ENCODE measurements around the gene GH1. TPM values are rescaled to one million over a fixed set of nuclear protein-coding genes. Genes with fewer than 3 reads are reported as not detected.
A peak's percentile ranks its signal among the peaks of the same experiment; 100 is the strongest.
"Not testable (repeated sequence)": the region's sequence is repeated elsewhere in the genome, so short reads cannot be mapped to it uniquely, and the experiment has no call there.

GH1 gene
- total RNA-seq, 1 experiment from 2014 or later, result not detected

DNA sequence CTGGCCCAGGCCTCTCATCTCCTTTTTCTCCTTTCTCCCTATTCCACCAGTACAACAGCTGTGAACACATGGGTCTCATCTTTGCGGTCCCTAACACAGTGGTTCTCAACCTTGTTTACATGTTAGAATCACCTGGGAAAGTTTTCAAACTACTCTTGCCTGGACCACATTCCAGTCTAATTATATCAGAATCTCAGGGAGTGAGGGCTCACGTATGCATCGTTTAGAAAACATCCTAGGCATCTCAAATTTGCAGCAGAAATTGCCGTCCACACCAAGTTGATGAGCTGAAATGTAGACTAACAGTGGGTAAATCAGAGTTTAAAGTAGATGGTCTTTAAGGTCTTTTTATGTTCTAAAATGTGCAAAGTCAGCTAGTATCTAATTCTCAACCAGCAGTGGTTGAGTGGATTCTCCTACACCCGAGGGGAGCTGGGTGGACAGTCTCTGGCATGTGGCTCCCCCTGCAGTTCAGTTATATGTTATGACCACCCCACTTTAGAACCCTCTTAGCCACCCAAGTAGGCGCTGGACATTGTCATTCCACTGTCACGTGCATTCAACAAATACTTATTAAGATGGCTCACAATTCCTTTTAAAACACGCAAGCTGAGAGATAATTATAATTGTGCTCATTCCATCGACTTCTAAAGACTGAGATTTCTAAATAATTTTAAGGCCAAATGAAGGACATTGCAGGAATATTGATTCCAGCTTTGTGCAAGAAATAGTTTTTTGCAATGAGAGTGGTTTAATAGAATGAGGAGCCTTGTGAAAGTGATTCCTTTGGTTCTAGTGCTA lies 48.9 kb downstream of the GH1 start:
- H3K27me3 Mint-ChIP-seq (ENCODE audit: insufficient read depth, unreplicated experiment); H3K36me3 Mint-ChIP-seq (ENCODE audit: insufficient read depth, unreplicated experiment); CTCF ChIA-PET; H3K4me1 Mint-ChIP-seq (ENCODE audit: insufficient read depth, unreplicated experiment); H3K9me3 Mint-ChIP-seq (ENCODE audit: unreplicated experiment); intact Hi-C loops (cut with micrococcal nuclease); H3K27ac Mint-ChIP-seq (ENCODE audit: low read depth, unreplicated experiment); H3K4me3 Mint-ChIP-seq (ENCODE audit: unreplicated experiment); DNase-seq (ENCODE audit: unreplicated experiment); BruUV-seq (replicated peaks); POLR2A ChIA-PET: not testable (repeated sequence)
- TF ChIP-seq, protein P1, sequence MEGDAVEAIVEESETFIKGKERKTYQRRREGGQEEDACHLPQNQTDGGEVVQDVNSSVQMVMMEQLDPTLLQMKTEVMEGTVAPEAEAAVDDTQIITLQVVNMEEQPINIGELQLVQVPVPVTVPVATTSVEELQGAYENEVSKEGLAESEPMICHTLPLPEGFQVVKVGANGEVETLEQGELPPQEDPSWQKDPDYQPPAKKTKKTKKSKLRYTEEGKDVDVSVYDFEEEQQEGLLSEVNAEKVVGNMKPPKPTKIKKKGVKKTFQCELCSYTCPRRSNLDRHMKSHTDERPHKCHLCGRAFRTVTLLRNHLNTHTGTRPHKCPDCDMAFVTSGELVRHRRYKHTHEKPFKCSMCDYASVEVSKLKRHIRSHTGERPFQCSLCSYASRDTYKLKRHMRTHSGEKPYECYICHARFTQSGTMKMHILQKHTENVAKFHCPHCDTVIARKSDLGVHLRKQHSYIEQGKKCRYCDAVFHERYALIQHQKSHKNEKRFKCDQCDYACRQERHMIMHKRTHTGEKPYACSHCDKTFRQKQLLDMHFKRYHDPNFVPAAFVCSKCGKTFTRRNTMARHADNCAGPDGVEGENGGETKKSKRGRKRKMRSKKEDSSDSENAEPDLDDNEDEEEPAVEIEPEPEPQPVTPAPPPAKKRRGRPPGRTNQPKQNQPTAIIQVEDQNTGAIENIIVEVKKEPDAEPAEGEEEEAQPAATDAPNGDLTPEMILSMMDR (IDR thresholded peaks at IDR 0.05; ENCODE audit: unreplicated experiment), result peak; percentile 15

Other genes with a start within 250 kb of the GH1 start
- 0.56 and 0.93 TPM in 2 replicates for gene LIMD2, start 218.7 kb downstream of the GH1 start, total RNA-seq (2022)
- gene STRADA, start 177.0 kb downstream of the GH1 start, total RNA-seq (2022), result 36.5 and 36.6 TPM in 2 replicates
- gene CCDC47, start 145.2 kb downstream of the GH1 start, total RNA-seq (2022), result 86.4 and 114 TPM in 2 replicates
- 137 and 144 TPM in 2 replicates for gene DDX42, start 144.7 kb downstream of the GH1 start, total RNA-seq (2022)
- gene PSMC5, start 91.4 kb downstream of the GH1 start, total RNA-seq (2022), result 148 and 151 TPM in 2 replicates
- gene FTSJ3, start 91.2 kb downstream of the GH1 start, total RNA-seq (2022), result 36.7 and 49.5 TPM in 2 replicates
- 43.7 and 54.6 TPM in 2 replicates for gene SMARCD2, start 76.2 kb downstream of the GH1 start, total RNA-seq (2022)
- gene CSH2, start 45.2 kb downstream of the GH1 start, total RNA-seq (2022), result not detected in 2 replicates
- gene GH2, start 36.9 kb downstream of the GH1 start, total RNA-seq (2022), result not detected in 2 replicates
- gene CSH1, start 22.3 kb downstream of the GH1 start, total RNA-seq (2022), result not detected in 2 replicates
- not detected in 2 replicates for gene CSHL1, start 7.6 kb downstream of the GH1 start, total RNA-seq (2022)
- not detected in 2 replicates for gene CD79B, start 13.5 kb upstream of the GH1 start, total RNA-seq (2022)
- gene SCN4A, start 54.1 kb upstream of the GH1 start, total RNA-seq (2022), result 0.05 TPM in 1 of 2 replicates, not detected in the other
- gene PRR29, start 79.5 kb upstream of the GH1 start, total RNA-seq (2022), result not detected in 2 replicates
- gene ICAM2, start 101.8 kb upstream of the GH1 start, total RNA-seq (2022), result 0.34 TPM in 1 of 2 replicates, not detected in the other
- gene ERN1, start 211.3 kb upstream of the GH1 start, total RNA-seq (2022), result 79.5 and 87.0 TPM in 2 replicates

Measured in MCF 10A (cell line).